Nucleus accumbens (tissue), 56 donors: ENCODE results near the gene SLC6A19.
"Not testable (repeated sequence)": the region's sequence is repeated elsewhere in the genome, so short reads cannot be mapped to it uniquely, and the experiment has no call there.

Experiments
- DNase-seq, 56 donors: peaks; one replicate each; lab custom pipeline; 2025; lab: John Stamatoyannopoulos, UW

Gene SLC6A19

GRCh38 chr5:1201327-1202025 lies at the start of gene SLC6A19:
Gene SLC6A19 (plus strand): TSS chr5:1201595. CDS start chr5:1201651, 56 bp downstream.
- DNase-seq: no peak

DNA sequence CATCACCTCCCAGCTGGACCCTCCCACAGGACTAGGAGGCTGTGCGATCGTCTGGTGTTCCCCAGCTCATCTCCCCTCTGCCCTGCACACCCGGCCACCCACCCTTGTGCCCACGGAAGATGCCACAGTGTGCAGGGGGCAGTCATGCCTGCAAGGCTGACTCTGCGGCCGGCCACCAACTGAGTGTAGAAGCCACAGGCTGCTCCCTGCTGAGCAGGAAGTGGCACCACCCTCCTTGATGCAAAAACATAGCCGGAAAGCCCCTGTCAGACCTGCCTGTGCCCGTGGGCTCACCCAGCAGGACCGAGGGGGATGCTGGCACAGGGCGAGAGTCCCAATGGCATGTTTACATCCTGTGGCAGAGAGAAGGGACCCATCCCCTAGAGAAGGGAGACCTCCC lies 49.2 kb upstream of the SLC6A19 start:
- no peak for DNase-seq

DNA sequence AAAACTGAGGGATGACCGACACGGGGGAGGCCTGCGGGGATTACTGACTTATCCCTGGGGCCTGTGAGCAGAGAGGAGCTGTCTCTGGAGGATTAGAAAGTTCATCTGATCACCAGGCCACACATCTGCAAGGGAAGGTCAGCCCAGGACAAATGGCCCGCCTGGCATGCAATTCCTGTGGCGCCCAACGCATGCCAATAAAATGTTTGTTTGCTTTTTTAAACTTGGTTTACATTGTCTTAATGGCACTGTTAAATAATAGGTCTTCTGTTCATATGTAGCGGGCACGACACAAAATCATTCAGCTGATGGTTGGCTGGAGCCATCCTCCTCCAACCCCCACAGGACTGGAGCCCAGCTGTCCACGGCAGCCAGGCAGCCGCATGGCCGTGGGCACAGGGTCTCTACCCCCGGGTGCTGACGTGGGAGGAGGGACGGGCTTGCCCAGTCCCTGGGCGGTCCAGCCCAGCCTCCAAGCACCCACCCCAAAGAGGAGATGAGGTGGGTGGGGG lies 48.6 kb upstream of the SLC6A19 start:
- DNase-seq: no peak

GRCh38 chr5:1153428-1153827 lies 48.0 kb upstream of the SLC6A19 start:
- DNase-seq: no peak

DNA sequence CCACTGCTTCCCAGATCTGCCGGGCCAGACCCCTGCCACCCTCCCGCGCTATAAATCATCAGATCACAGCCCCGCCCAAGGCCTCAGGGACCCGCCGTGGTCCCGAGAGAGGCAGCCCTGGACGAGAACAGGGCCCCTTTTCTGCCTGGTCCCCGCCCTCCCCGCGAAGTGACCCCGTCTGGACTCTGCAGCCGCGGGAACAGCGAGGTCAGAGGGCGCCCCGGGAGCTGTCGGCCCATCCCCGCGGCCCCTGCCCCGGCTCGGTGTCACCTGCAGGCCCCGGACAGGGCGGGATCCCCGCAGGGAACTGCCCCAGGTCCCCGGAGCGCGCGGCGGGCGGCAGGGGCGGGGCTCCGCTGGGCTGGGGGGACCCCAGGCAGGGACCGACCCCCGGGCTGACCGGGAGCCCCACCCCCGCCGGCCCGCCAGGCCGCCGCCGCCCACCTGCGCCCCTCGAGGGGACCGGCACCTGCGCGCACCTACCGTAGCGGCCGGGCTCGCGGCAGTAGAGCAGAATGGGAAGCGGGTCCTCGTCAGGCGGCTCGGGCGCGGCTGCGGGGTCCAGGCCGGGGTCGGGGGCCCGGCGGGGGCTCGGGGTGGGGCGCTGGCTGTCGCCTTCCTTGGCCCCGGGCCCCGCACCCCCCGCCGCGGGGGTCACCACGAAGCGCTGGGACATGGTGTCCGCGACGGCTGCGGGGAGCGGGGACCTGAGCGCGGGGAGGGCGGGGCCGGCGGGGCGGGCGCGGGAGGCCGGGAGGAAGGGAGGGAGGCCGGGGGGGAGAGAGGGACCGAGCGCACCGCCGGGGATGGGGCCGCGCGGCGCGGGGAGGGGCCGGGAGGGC lies 46.0 kb upstream of the SLC6A19 start:
- DNase-seq: no peak

- no peak for DNase-seq
Measured at GRCh38 chr5:1156033-1156753, 45.2 kb upstream of the SLC6A19 start.

DNA sequence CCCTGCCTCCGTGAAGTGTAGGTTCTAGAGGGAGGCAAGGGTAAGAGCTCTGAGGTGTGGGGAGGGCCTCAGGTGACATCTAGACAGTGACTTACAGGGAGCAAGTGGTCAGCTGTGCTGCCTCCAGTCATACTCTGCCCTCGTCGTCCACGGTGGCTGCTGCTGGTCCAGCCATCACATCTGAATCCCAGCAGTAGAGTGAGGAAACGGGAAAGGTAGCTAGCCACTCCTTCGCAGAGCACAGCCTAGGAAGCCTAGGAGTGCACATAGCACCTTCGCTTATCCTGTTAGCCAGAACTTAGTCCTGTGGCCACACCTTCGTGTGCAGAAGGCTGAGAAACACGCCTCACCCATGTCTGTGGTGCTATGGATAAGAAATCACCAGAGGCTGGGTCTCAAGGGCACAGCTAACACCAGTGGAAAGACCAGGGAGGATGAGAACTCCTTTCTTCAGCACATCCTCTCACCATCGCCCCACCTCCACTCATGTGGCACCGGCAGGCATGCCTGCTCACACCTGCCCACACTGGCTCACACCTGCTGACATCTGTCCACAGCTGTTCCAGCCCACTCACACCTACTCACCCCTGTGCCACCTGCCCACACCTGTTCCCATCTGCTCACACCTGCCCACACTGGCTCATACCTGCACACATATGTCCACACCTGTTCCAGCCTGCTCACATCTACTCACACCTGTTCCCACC lies 44.5 kb upstream of the SLC6A19 start:
- no peak for DNase-seq

- DNase-seq: not testable (repeated sequence)
Measured at GRCh38 chr5:1157461-1157986, 43.9 kb upstream of the SLC6A19 start.

DNA sequence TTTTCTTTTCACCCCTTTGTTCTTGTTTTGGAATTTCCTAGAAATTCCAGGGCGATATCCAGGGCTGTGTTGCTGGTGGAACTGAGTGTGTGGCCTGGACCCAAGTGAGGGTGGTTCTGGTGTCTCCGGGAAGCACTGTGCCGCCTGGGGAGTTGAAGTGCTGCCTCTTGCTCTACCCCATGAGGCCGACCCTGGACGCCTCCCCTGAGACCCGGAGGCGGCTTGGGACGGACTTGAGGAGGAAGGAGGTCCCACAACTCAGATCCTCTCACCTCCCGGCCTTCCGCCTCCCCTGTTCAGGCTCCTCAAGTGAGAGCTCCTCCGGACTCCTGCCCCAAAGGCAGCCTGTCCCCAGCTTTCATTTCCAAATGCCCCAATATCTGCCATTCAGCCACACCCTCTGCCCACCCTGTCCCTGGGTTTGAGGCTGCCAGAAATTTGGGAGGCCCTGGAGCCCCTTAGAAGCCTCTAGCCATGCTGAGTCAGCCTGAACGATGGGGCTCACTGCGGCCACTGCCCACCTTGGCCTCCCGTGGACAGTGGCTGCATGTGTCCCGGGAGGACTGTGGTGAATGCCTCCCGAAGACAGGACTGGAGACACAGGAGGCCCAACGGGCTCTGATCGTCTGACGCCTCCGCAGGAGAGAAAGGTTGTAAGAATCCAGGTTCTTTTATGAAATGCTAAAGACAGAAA lies 42.6 kb upstream of the SLC6A19 start:
- no peak for DNase-seq

- DNase-seq: no peak
Measured at GRCh38 chr5:1159341-1159675, 42.1 kb upstream of the SLC6A19 start.

GRCh38 chr5:1159774-1160406 lies 41.5 kb upstream of the SLC6A19 start:
- DNase-seq: no peak

GRCh38 chr5:1161108-1161832 lies 40.1 kb upstream of the SLC6A19 start:
- no peak for DNase-seq

- peak in 53 of 56 donors; percentile 7 to 90 (median 63) for DNase-seq
Measured at GRCh38 chr5:1161833-1162229, 39.6 kb upstream of the SLC6A19 start.

GRCh38 chr5:1162276-1162675 lies 39.1 kb upstream of the SLC6A19 start:
- no peak for DNase-seq

DNA sequence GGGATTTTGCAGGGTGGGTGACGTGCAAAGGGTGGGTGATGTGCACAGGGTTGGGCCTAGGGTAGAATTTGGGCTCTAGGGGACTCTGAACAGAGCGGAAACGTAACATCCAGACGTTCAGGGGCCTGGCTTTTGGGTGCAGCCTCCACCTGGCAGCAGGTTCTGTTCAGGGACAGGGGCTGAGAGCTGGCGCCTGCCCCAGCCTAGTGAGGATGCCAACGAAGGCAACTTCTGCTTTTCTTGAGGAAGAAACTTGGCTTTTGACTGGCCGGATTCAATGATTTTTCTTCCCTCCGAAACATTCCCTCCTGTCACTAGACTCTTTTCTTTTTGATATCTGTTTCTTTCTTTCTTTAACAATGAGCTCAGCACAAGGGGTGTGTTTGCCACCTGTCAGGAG lies 38.6 kb upstream of the SLC6A19 start:
- no peak for DNase-seq

DNA sequence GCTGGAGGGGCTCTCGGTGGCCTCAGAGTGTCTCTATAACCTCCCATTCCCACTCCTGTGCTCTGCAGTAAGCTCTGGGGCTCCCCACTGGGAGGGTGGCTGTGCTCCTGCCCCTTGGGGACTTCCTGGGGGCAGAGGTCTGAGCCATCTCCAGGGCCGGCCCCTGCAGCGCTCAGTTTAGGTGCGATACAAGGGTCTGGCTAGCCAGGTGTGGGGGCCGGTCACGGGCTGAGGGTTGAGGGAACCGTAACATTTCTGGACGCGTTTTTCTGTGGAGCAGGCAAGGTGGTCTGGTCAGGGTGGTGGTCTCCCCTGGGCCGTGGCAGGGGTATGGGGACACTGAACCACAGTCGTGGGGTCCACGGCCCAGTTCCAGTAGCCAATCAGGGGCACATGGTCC lies 38.0 kb upstream of the SLC6A19 start:
- DNase-seq: no peak

- no peak for DNase-seq
Measured at GRCh38 chr5:1163879-1164278, 37.5 kb upstream of the SLC6A19 start.
